Kidney (tissue), 14 donors: ENCODE results near the gene FHL1. TPM values are rescaled to one million over a fixed set of nuclear protein-coding genes. Genes with fewer than 3 reads are reported as not detected.

Experiments
- DNase-seq, 5 donors: peaks; one replicate each; pipeline ENCODE4 v3.0.0-alpha.2; 2013 to 2020
- FAIRE-seq: peaks from 2 replicates; lab custom pipeline; 2012; peaks lifted over from hg19 to GRCh38; lab: Jason Lieb, UNC
- H3K27ac ChIP-seq, 2 donors: one replicate each; pipeline ENCODE4 v1.7.0; 2013; ENCODE audit warnings: low read depth in 2 of 2, low read length in 2 of 2, inconsistent platforms in 1 of 2
- H3K27me3 ChIP-seq: one replicate; pipeline ENCODE4 v1.7.1; 2013; ENCODE audit warnings: low read length, inconsistent platforms; ENCODE audit not compliant: control insufficient read depth, insufficient read depth
- H3K36me3 ChIP-seq, 3 donors: one replicate each; pipeline versions ENCODE4 v1.7.0 to v1.7.1; 2013; ENCODE audit warnings: low read length in 3 of 3, control low read depth in 1 of 3, inconsistent platforms in 1 of 3; ENCODE audit not compliant: insufficient read depth in 3 of 3, control insufficient read depth in 2 of 3
- H3K4me1 ChIP-seq, 3 donors: one replicate each; pipeline versions ENCODE4 v1.7.0 to v1.7.1; 2013; ENCODE audit warnings: low read length in 3 of 3, inconsistent platforms in 1 of 3, low read depth in 1 of 3; ENCODE audit not compliant: control insufficient read depth in 2 of 3, insufficient read depth in 2 of 3
- H3K4me3 ChIP-seq, 3 donors: one replicate each; pipeline versions ENCODE4 v1.7.0 to v1.8.1; 2013; ENCODE audit warnings: low read length in 3 of 3, control low read depth in 1 of 3, inconsistent platforms in 1 of 3
- H3K9ac ChIP-seq, 3 donors: one replicate each; pipeline versions ENCODE4 v1.7.0 to v1.7.1; 2013; ENCODE audit warnings: low read length in 3 of 3, control low read depth in 1 of 3, inconsistent platforms in 1 of 3
- H3K9me3 ChIP-seq, 3 donors: one replicate each; pipeline versions ENCODE4 v1.7.0 to v1.7.1; 2013; ENCODE audit warnings: low read length in 3 of 3, control low read depth in 1 of 3, inconsistent platforms in 1 of 3; ENCODE audit not compliant: control insufficient read depth in 2 of 3, insufficient read depth in 1 of 3
- intact Hi-C: fragments of 100-400 bp; cut with DNase I; formaldehyde crosslinking; loops from one replicate; pipeline ENCODE4 v1.11.1; 2022
- polyA plus RNA-seq: library from polyadenylated mRNA; stranded (reverse); fragments of 350-450 nt; fragmentation: Illumina TruSeq; extraction: RNeasy Lipid Tissue Mini Kit (QIAGEN cat#74804); gene quantifications from one replicate; pipeline ENCODE4 v1.2.3, GENCODE V29; 2014; ENCODE audit warnings: low read depth, low replicate concordance; ENCODE audit not compliant: insufficient read depth
- total RNA-seq: library from RNA; stranded (reverse); fragmentation: NEBNext Ultra II Directional; extraction: Animal tissue kit (Norgen Biotek cat#: 25700); gene quantifications from one replicate; pipeline ENCODE4 v1.2.1, GENCODE V29; 2021
- TF ChIP-seq, protein P1 (sequence below): IDR thresholded peaks from 3 replicates; pipeline ENCODE4 v1.5.1; 2012; ENCODE audit warnings: mild to moderate bottlenecking, moderate library complexity, borderline replicate concordance; ENCODE audit not compliant: insufficient read depth; ENCODE audit errors: extremely low read depth
- donor health status: control.
- donor health status: control.
- donor health status: control.
- donor health status: control.
- donor health status: control.
- donor health status: DM: yes; HTN: yes; CAD: no.
- donor health status: Normal renal cell carcinoma (clear cell type).

The FHL1 gene
- total and polyA plus RNA-seq, 2 donors from 2014 or later = 44.0 to 168 TPM

DNA sequence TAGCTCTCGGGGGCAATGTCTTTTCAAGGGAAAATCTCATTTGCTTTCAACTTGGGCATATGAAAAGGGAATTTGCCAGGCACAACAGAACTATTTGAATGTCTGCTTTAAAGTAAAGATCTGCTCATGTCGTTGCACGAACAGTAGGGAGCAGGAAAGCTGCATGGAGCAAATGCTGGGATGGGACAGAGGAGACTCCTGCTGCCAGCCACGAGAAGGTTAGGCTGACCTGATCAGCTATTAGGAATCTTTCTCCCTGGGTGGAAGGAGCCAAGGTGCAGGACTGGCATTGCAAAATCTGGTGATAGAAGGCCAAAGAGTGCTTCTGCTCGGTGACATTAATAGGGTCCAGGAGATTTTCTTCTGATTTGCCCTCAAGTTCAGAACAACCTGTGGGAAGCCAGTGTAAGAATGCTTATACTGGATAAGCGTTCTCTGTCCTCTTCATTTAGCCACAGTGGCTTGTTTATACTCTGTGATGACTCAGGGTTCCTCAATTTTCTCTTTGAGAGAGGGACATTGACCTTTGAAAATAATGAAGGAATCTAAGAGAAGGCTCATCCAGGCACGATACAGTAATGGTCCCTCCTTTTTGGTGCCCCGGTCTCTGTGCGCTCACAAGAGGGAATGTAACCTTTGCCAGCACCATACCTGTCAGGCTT is 22.9 kb downstream of the FHL1 start:
- intact Hi-C loops = no loop called here
- Histone ChIP-seq H3K27me3 (peaks cover 2% of the 10 kb centered on the region), H3K36me3 (no peaks in the 10 kb centered on the region), H3K4me1 (peaks cover 0 to 7% (median 0%) of the 10 kb centered on the region in 3 donors), H3K4me3 (no peak overlapping the region), H3K9ac (peak overlapping the region in 1 of 3 donors; percentile 22), H3K27ac (peak overlapping the region; percentile 53 to 72), H3K9me3 (no peaks in the 10 kb centered on the region)
- TF ChIP-seq, protein P1, sequence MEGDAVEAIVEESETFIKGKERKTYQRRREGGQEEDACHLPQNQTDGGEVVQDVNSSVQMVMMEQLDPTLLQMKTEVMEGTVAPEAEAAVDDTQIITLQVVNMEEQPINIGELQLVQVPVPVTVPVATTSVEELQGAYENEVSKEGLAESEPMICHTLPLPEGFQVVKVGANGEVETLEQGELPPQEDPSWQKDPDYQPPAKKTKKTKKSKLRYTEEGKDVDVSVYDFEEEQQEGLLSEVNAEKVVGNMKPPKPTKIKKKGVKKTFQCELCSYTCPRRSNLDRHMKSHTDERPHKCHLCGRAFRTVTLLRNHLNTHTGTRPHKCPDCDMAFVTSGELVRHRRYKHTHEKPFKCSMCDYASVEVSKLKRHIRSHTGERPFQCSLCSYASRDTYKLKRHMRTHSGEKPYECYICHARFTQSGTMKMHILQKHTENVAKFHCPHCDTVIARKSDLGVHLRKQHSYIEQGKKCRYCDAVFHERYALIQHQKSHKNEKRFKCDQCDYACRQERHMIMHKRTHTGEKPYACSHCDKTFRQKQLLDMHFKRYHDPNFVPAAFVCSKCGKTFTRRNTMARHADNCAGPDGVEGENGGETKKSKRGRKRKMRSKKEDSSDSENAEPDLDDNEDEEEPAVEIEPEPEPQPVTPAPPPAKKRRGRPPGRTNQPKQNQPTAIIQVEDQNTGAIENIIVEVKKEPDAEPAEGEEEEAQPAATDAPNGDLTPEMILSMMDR = peak; percentile 40
- FAIRE-seq = no peak
- no peak for DNase-seq

DNA sequence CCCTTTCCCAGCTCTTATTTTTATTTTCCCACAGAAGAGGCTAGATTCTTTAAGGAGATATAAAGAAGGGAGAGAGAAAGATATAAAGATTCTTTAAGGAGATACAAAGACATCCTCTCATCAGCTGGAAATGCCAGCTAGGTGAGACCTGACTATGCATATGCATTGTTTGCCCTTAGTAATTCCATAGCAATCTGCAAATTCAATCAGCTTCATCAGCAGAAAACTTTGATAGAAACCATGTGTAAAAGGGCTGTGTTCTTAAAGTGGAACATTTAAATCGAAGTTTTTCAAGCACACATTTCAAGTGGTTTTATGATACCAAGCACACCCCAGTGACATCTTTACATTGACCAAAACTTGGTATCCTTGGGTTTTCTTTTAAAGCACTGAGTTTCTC is 24.1 kb downstream of the FHL1 start:
- H3K9me3 ChIP-seq = no peaks in the 10 kb centered on the region
- no peak overlapping the region for H3K4me3 ChIP-seq
- no peaks in the 10 kb centered on the region for H3K36me3 ChIP-seq
- peaks cover 0 to 7% (median 5%) of the 10 kb centered on the region in 3 donors for H3K4me1 ChIP-seq
- no peak overlapping the region for H3K27ac ChIP-seq
- intact Hi-C loops = no loop called here
- H3K27me3 ChIP-seq = peaks cover 2% of the 10 kb centered on the region
- TF ChIP-seq, protein P1 = no peak
- no peak for FAIRE-seq
- no peak for DNase-seq
- no peak overlapping the region for H3K9ac ChIP-seq

DNA sequence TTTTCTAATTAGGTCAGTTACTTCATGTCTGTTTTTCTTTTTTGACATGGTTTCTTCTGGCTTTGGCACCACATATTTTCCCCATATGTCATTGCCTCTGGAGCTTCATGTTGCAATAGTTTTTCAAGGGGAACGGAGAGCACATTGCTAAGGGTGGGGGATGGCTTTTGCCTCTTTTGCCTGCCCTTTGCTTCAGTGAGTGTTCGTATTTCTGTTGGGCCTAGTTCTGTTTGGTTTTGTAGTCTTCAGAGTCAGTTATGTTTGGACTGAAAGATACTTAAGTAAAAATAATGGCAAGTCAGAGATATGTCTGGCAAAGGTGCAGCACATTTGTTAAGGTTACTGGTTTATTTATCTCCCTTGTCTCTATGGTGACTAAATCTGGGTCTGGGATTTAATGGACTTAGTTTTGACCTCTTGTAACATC is 29.1 kb downstream of the FHL1 start:
- no peaks in the 10 kb centered on the region for H3K27me3 ChIP-seq
- H3K4me3 ChIP-seq = no peak overlapping the region
- TF ChIP-seq, protein P1 = no peak
- H3K36me3 ChIP-seq = no peaks in the 10 kb centered on the region
- intact Hi-C loops = no loop called here
- peaks cover 0 to 5% (median 0%) of the 10 kb centered on the region in 3 donors for H3K4me1 ChIP-seq
- peak overlapping the region; percentile 32 to 47 for H3K27ac ChIP-seq
- FAIRE-seq (no peak), DNase-seq (no peak)
- H3K9ac ChIP-seq = no peak overlapping the region
- no peaks in the 10 kb centered on the region for H3K9me3 ChIP-seq
